Peyer's patch (tissue), 4 donors: Measurements from ENCODE around the gene TTI1. TPM values are rescaled to one million over a fixed set of nuclear protein-coding genes. Genes with fewer than 3 reads are reported as not detected.

Experiments used
- DNase-seq, 3 donors: peaks; one replicate each; pipeline ENCODE4 v3.0.0-alpha.2; 2017 to 2019
- H3K27ac ChIP-seq, 4 donors: fragments of 200-600 bp; sonication (generic); one replicate each; pipeline ENCODE4 v1.5.1; 2016 to 2019
- H3K27me3 ChIP-seq, 2 donors: fragments of 200-600 bp; sonication (generic); one replicate each; pipeline ENCODE4 v1.5.1; 2019
- H3K36me3 ChIP-seq, 3 donors: fragments of 200-600 bp; sonication (generic); one replicate each; pipeline ENCODE4 v1.5.1; 2016 to 2019
- H3K4me1 ChIP-seq, 4 donors: fragments of 200-600 bp; sonication (generic); one replicate each; pipeline ENCODE4 v1.5.1; 2016 to 2019
- H3K4me3 ChIP-seq, 4 donors: fragments of 200-600 bp; sonication (generic); 1 replicate in 3 of 4; 2 replicates in 1 of 4; pipeline ENCODE4 v1.5.1; 2016 to 2019; ENCODE audit warnings: mild to moderate bottlenecking in 1 of 4
- H3K9me3 ChIP-seq, 4 donors: fragments of 200-600 bp; sonication (generic); one replicate each; pipeline ENCODE4 v1.5.1; 2016 to 2019; ENCODE audit warnings: mild to moderate bottlenecking in 1 of 4
- CTCF ChIP-seq, 6 experiments: fragments of 450-650 bp in 4 of 6; fragments of 200-600 bp in 2 of 6; sonication (generic) in 1 of 6; IDR thresholded peaks; one replicate each; pipeline ENCODE4 v1.5.1; 2017 to 2019; ENCODE audit warnings: antibody characterized with exemption in 6 of 6, mild to moderate bottlenecking in 3 of 6, moderate library complexity in 1 of 6
- POLR2A ChIP-seq, 2 donors: fragments of 450-650 bp; IDR thresholded peaks; one replicate each; pipeline ENCODE4 v1.5.1; 2017; ENCODE audit warnings: antibody characterized with exemption in 2 of 2, mild to moderate bottlenecking in 2 of 2, moderate library complexity in 2 of 2
- total RNA-seq, 4 donors: library from RNA; depleted of rRNA; stranded (reverse); fragments of >200 nt; gene quantifications; one replicate each; pipeline ENCODE4 v1.1.0, GENCODE V29; 2016

TTI1 gene
- total RNA-seq, 4 donors from 2014 or later: 9.3 to 34.7 (median 14.8) TPM

GRCh38 chr20:37977338-37977737 is 55.9 kb downstream of the TTI1 start:
- H3K36me3 ChIP-seq: peaks cover 0 to 14% (median 0%) of the 10 kb centered on the region in 3 donors
- no peak overlapping the region for H3K4me3 ChIP-seq
- no peak for TF ChIP-seq CTCF (IDR thresholded peaks at IDR 0.05)
- H3K4me1 ChIP-seq: no peaks in the 10 kb centered on the region
- H3K9me3 ChIP-seq: no peaks in the 10 kb centered on the region
- H3K27ac ChIP-seq: no peak overlapping the region
- no peak for DNase-seq
- no peaks in the 10 kb centered on the region for H3K27me3 ChIP-seq

GRCh38 chr20:37976887-37977286 is 56.4 kb downstream of the TTI1 start:
- H3K27me3 ChIP-seq: no peaks in the 10 kb centered on the region
- H3K4me1 ChIP-seq: no peaks in the 10 kb centered on the region
- no peak for TF ChIP-seq POLR2A (IDR thresholded peaks at IDR 0.05)
- no peak for TF ChIP-seq CTCF (IDR thresholded peaks at IDR 0.05)
- H3K4me3 ChIP-seq: no peak overlapping the region
- no peak overlapping the region for H3K27ac ChIP-seq
- H3K9me3 ChIP-seq: no peaks in the 10 kb centered on the region
- peaks cover 0 to 9% (median 0%) of the 10 kb centered on the region in 3 donors for H3K36me3 ChIP-seq
- no peak for DNase-seq

- no peaks in the 10 kb centered on the region for H3K36me3 ChIP-seq
- no peaks in the 10 kb centered on the region for H3K27me3 ChIP-seq
- DNase-seq: no peak
- no peaks in the 10 kb centered on the region for H3K9me3 ChIP-seq
- no peak overlapping the region for H3K4me3 ChIP-seq
- TF ChIP-seq POLR2A (IDR thresholded peaks at IDR 0.05) (no peak), CTCF (IDR thresholded peaks at IDR 0.05) (no peak)
- no peaks in the 10 kb centered on the region for H3K4me1 ChIP-seq
- no peak overlapping the region for H3K27ac ChIP-seq
Observed at GRCh38 chr20:37973059-37973910, 60.0 kb downstream of the TTI1 start.

DNA sequence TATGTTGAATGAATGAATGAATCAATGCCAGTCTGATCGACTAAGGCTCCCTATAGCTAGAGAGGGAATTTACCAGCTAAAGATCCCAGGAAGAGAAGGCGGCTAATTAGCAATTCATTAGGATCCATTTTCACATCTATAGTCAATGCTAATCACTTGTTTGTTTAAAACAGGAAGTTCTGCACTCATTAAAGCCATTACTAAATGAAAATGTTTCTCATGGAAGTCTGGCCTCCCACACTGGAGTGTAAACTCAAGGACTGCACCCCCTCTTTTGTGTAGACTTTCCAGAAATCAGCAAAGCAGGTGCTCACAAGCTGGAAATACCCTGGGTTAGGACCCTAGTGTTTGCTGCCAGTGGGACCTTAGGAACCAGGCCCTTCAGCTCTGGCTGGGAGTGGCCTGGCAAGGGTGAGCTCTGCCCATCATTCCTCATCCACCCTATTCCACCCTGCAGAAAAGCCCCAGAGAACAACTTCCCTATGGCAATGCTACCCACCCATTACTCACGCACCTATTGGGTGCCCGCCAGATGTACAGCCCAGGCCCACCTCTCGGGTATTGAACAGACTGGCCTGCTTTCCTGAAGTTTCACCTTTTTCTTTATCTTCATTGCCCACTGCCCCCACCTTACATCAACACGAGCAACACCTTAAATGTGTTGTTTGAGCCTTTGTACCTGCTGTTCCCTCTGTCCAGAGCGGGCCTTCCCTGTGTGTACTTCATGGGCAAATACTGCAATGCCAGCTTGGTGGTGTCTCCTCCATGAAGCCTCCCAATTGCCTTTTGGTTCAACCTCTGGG is 60.8 kb downstream of the TTI1 start:
- Histone ChIP-seq H3K4me1 (no peaks in the 10 kb centered on the region), H3K27me3 (no peaks in the 10 kb centered on the region), H3K27ac (no peak overlapping the region), H3K4me3 (no peak overlapping the region), H3K36me3 (no peaks in the 10 kb centered on the region), H3K9me3 (no peaks in the 10 kb centered on the region)
- DNase-seq: no peak
- TF ChIP-seq POLR2A (IDR thresholded peaks at IDR 0.05): no peak
- TF ChIP-seq CTCF (IDR thresholded peaks at IDR 0.05): no peak

GRCh38 chr20:37971561-37972127 is 61.6 kb downstream of the TTI1 start:
- Histone ChIP-seq H3K4me3 (no peak overlapping the region), H3K4me1 (no peaks in the 10 kb centered on the region), H3K36me3 (no peaks in the 10 kb centered on the region), H3K27me3 (no peaks in the 10 kb centered on the region), H3K9me3 (no peaks in the 10 kb centered on the region), H3K27ac (no peak overlapping the region)
- no peak for DNase-seq
- no peak for TF ChIP-seq CTCF (IDR thresholded peaks at IDR 0.05)
- no peak for TF ChIP-seq POLR2A (IDR thresholded peaks at IDR 0.05)
